Neuron (in vitro differentiated cells): ENCODE measurements around the gene DNAL1.
"Not testable (repeated sequence)": the region's sequence is repeated elsewhere in the genome, so short reads cannot be mapped to it uniquely, and the experiment has no call there.

Source experiments
- H2AFZ ChIP-seq: one replicate; pipeline ENCODE4 v1.6.1; 2013; ENCODE audit warnings: low read depth, mild to moderate bottlenecking, inconsistent platforms, low read length, moderate library complexity
- H3K27me3 ChIP-seq: one replicate; pipeline ENCODE4 v1.6.1; 2013; ENCODE audit warnings: low read length; ENCODE audit not compliant: insufficient read depth
- H3K36me3 ChIP-seq: one replicate; pipeline ENCODE4 v1.6.1; 2013; ENCODE audit warnings: low read length; ENCODE audit not compliant: insufficient read depth
- H3K4me1 ChIP-seq: one replicate; pipeline ENCODE4 v1.6.1; 2013; ENCODE audit warnings: low read length; ENCODE audit not compliant: insufficient read depth
- H3K4me3 ChIP-seq: 2 replicates; pipeline ENCODE4 v1.5.1; 2013; ENCODE audit warnings: mild to moderate bottlenecking, low read length, moderate library complexity
- H3K9me3 ChIP-seq: one replicate; pipeline ENCODE4 v1.6.1; 2013; ENCODE audit warnings: low read length

Gene DNAL1

GRCh38 chr14:73625706-73626105 is 19.1 kb upstream of the DNAL1 start:
- no peaks in the 10 kb centered on the region for H3K4me1 ChIP-seq
- no peaks in the 10 kb centered on the region for H3K36me3 ChIP-seq
- H3K9me3 ChIP-seq, result peaks cover 4% of the 10 kb centered on the region
- no peak overlapping the region for H3K4me3 ChIP-seq
- H2AFZ ChIP-seq, result no peak overlapping the region
- no peaks in the 10 kb centered on the region for H3K27me3 ChIP-seq

- no peaks in the 10 kb centered on the region for H3K36me3 ChIP-seq
- H3K27me3 ChIP-seq, result no peaks in the 10 kb centered on the region
- no peak overlapping the region for H2AFZ ChIP-seq
- H3K4me3 ChIP-seq, result no peak overlapping the region
- no peaks in the 10 kb centered on the region for H3K4me1 ChIP-seq
- H3K9me3 ChIP-seq, result peaks cover 4% of the 10 kb centered on the region
Measured at GRCh38 chr14:73627151-73627558, 17.6 kb upstream of the DNAL1 start.

- peaks cover 8% of the 10 kb centered on the region for H3K27me3 ChIP-seq
- no peak overlapping the region for H2AFZ ChIP-seq
- H3K9me3 ChIP-seq, result no peaks in the 10 kb centered on the region
- no peak overlapping the region for H3K4me3 ChIP-seq
- H3K36me3 ChIP-seq, result no peaks in the 10 kb centered on the region
- H3K4me1 ChIP-seq, result no peaks in the 10 kb centered on the region
Measured at GRCh38 chr14:73630009-73630780, 14.6 kb upstream of the DNAL1 start.

GRCh38 chr14:73633116-73634010 is 11.4 kb upstream of the DNAL1 start:
- Histone ChIP-seq H3K4me1 (no peaks in the 10 kb centered on the region), H3K4me3 (peak overlapping the region; percentile 47), H3K36me3 (no peaks in the 10 kb centered on the region), H2AFZ (peak overlapping the region; percentile 98), H3K9me3 (no peaks in the 10 kb centered on the region), H3K27me3 (peaks cover 10% of the 10 kb centered on the region)

- Histone ChIP-seq H3K4me1 (no peaks in the 10 kb centered on the region), H3K27me3 (peaks cover 10% of the 10 kb centered on the region), H3K4me3 (peak overlapping the region; percentile 47), H2AFZ (peak overlapping the region; percentile 98), H3K9me3 (no peaks in the 10 kb centered on the region), H3K36me3 (no peaks in the 10 kb centered on the region)
Measured at GRCh38 chr14:73634011-73634833, 10.6 kb upstream of the DNAL1 start.

GRCh38 chr14:73636355-73636754 is 8.4 kb upstream of the DNAL1 start:
- H3K4me3 ChIP-seq, H3K36me3 ChIP-seq, H3K9me3 ChIP-seq, H3K27me3 ChIP-seq, H3K4me1 ChIP-seq, H2AFZ ChIP-seq: not testable (repeated sequence)

- H3K27me3 ChIP-seq, result peaks cover 10% of the 10 kb centered on the region
- H3K4me1 ChIP-seq, result no peaks in the 10 kb centered on the region
- H3K9me3 ChIP-seq, result no peaks in the 10 kb centered on the region
- H3K4me3 ChIP-seq, result no peak overlapping the region
- no peaks in the 10 kb centered on the region for H3K36me3 ChIP-seq
- H2AFZ ChIP-seq, result no peak overlapping the region
Measured at GRCh38 chr14:73637830-73638229, 7.0 kb upstream of the DNAL1 start.

- Histone ChIP-seq H3K36me3 (no peaks in the 10 kb centered on the region), H3K27me3 (no peaks in the 10 kb centered on the region), H3K4me3 (no peak overlapping the region), H3K9me3 (no peaks in the 10 kb centered on the region), H3K4me1 (peaks cover 7% of the 10 kb centered on the region), H2AFZ (no peak overlapping the region)
Measured at GRCh38 chr14:73640796-73641365, 3.9 kb upstream of the DNAL1 start.

GRCh38 chr14:73645248-73645610 is 443 bp downstream of the DNAL1 start:
- no peaks in the 10 kb centered on the region for H3K9me3 ChIP-seq
- peak overlapping the region; percentile 91 for H3K4me3 ChIP-seq
- H3K36me3 ChIP-seq, result no peaks in the 10 kb centered on the region
- peaks cover 9% of the 10 kb centered on the region for H3K4me1 ChIP-seq
- peak overlapping the region; percentile 73 for H2AFZ ChIP-seq
- no peaks in the 10 kb centered on the region for H3K27me3 ChIP-seq

GRCh38 chr14:73651005-73651404 is 6.2 kb downstream of the DNAL1 start:
- H3K36me3 ChIP-seq, result peaks cover 2% of the 10 kb centered on the region
- H3K9me3 ChIP-seq, result peaks cover 2% of the 10 kb centered on the region
- H2AFZ ChIP-seq, result no peak overlapping the region
- no peaks in the 10 kb centered on the region for H3K27me3 ChIP-seq
- H3K4me3 ChIP-seq, result no peak overlapping the region
- peaks cover under 1% of the 10 kb centered on the region for H3K4me1 ChIP-seq

- Histone ChIP-seq H3K4me1 (no peaks in the 10 kb centered on the region), H3K36me3 (peaks cover 12% of the 10 kb centered on the region), H3K9me3 (peaks cover 2% of the 10 kb centered on the region), H2AFZ (no peak overlapping the region), H3K27me3 (no peaks in the 10 kb centered on the region), H3K4me3 (no peak overlapping the region)
Measured at GRCh38 chr14:73655851-73656250, 11.1 kb downstream of the DNAL1 start.

GRCh38 chr14:73659202-73659601 is 14.4 kb downstream of the DNAL1 start:
- not testable (repeated sequence) for H2AFZ ChIP-seq

More at GRCh38 chr14:73659202-73659601, 14.4 kb downstream of the DNAL1 start:
- H3K27me3 ChIP-seq, H3K4me1 ChIP-seq, H3K9me3 ChIP-seq, H3K4me3 ChIP-seq: not testable (repeated sequence)
- peaks cover 15% of the 10 kb centered on the region for H3K36me3 ChIP-seq
